ENCODE data around the gene SEMA3F.

DNA sequence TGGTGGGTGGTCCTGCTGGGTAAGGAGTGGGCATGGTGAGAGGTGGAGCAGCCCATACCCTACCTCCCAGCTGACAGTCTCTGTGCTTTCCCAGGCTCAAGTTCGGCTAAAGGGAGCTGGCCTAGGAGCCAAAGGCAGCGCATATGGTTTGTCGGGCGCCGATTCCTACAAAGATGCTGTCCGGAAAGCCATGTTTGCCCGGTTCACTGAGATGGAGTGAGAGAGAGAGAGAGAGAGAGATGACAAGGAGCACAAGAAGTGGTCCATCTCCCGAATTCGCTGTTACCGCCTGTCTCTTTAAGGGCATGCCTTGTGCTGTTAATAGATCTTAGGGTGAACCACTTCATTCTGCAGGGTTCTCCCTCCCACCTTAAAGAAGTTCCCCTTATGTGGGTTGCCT lies 36.9 kb upstream of the SEMA3F start:
- TF ChIP-seq CTCF (IDR thresholded peaks at IDR 0.05; ENCODE audit: insufficient read depth, low read length, poor library complexity, severe bottlenecking) (no peak), EZH2phosphoT487 (conservative IDR thresholded peaks at IDR 0.05; ENCODE audit: low read length) (no peak)

Measured in SU-DHL-6 (cell line).